Ishikawa (cell line): ENCODE measurements around the gene MKKS.

Source experiments
- CEBPB ChIP-seq: IDR thresholded peaks from 2 replicates; pipeline ENCODE4 v1.6.1; 2012
- CREB1 ChIP-seq: IDR thresholded peaks from 2 replicates; pipeline ENCODE4 v1.6.1; 2012; ENCODE audit warnings: low read depth
- EGR1 ChIP-seq: IDR thresholded peaks from 2 replicates; pipeline ENCODE4 v1.6.1; 2012
- EP300 ChIP-seq: IDR thresholded peaks from 2 replicates; pipeline ENCODE4 v1.6.1; 2012; ENCODE audit warnings: borderline replicate concordance
- FOXM1 ChIP-seq: IDR thresholded peaks from 2 replicates; pipeline ENCODE4 v1.6.1; 2012; ENCODE audit warnings: low read depth, borderline replicate concordance
- NFIC ChIP-seq: IDR thresholded peaks from 2 replicates; pipeline ENCODE4 v1.6.1; 2012
- RAD21 ChIP-seq: IDR thresholded peaks from 2 replicates; pipeline ENCODE4 v1.6.1; 2012; ENCODE audit warnings: low read depth
- TAF1 ChIP-seq: IDR thresholded peaks from 2 replicates; pipeline ENCODE4 v1.6.1; 2012; ENCODE audit warnings: low read depth, mild to moderate bottlenecking
- TCF12 ChIP-seq: IDR thresholded peaks from 2 replicates; pipeline ENCODE4 v1.6.1; 2012; ENCODE audit warnings: low read depth
- TEAD4 ChIP-seq: IDR thresholded peaks from 2 replicates; pipeline ENCODE4 v1.6.1; 2012
- YY1 ChIP-seq: IDR thresholded peaks from 2 replicates; pipeline ENCODE4 v1.6.1; 2012; ENCODE audit warnings: low read depth
- ZBTB7A ChIP-seq: IDR thresholded peaks from 2 replicates; pipeline ENCODE4 v1.6.1; 2012; ENCODE audit warnings: low read depth
- TF ChIP-seq, protein P1 (sequence below): IDR thresholded peaks from 2 replicates; pipeline ENCODE4 v1.6.1; 2012; ENCODE audit warnings: low read depth, mild to moderate bottlenecking
- TF ChIP-seq, protein P2 (sequence below): IDR thresholded peaks from 2 replicates; pipeline ENCODE4 v1.6.1; 2012
- TF ChIP-seq, protein P3 (sequence below): IDR thresholded peaks from 2 replicates; pipeline ENCODE4 v1.6.1; 2012

The MKKS gene

GRCh38 chr20:10419550-10420133 is 14.4 kb downstream of the MKKS start:
- TF ChIP-seq RAD21, result no peak
- TF ChIP-seq TCF12, result no peak
- TF ChIP-seq, protein P1, sequence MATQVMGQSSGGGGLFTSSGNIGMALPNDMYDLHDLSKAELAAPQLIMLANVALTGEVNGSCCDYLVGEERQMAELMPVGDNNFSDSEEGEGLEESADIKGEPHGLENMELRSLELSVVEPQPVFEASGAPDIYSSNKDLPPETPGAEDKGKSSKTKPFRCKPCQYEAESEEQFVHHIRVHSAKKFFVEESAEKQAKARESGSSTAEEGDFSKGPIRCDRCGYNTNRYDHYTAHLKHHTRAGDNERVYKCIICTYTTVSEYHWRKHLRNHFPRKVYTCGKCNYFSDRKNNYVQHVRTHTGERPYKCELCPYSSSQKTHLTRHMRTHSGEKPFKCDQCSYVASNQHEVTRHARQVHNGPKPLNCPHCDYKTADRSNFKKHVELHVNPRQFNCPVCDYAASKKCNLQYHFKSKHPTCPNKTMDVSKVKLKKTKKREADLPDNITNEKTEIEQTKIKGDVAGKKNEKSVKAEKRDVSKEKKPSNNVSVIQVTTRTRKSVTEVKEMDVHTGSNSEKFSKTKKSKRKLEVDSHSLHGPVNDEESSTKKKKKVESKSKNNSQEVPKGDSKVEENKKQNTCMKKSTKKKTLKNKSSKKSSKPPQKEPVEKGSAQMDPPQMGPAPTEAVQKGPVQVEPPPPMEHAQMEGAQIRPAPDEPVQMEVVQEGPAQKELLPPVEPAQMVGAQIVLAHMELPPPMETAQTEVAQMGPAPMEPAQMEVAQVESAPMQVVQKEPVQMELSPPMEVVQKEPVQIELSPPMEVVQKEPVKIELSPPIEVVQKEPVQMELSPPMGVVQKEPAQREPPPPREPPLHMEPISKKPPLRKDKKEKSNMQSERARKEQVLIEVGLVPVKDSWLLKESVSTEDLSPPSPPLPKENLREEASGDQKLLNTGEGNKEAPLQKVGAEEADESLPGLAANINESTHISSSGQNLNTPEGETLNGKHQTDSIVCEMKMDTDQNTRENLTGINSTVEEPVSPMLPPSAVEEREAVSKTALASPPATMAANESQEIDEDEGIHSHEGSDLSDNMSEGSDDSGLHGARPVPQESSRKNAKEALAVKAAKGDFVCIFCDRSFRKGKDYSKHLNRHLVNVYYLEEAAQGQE, result no peak
- TF ChIP-seq YY1, result no peak
- no peak for TF ChIP-seq TAF1
- no peak for TF ChIP-seq ZBTB7A
- TF ChIP-seq NFIC, result no peak
- no peak for TF ChIP-seq CREB1
- no peak for TF ChIP-seq EGR1
- TF ChIP-seq EP300, result no peak
- TF ChIP-seq, protein P2, sequence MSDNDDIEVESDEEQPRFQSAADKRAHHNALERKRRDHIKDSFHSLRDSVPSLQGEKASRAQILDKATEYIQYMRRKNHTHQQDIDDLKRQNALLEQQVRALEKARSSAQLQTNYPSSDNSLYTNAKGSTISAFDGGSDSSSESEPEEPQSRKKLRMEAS, result no peak
- TF ChIP-seq, protein P3, sequence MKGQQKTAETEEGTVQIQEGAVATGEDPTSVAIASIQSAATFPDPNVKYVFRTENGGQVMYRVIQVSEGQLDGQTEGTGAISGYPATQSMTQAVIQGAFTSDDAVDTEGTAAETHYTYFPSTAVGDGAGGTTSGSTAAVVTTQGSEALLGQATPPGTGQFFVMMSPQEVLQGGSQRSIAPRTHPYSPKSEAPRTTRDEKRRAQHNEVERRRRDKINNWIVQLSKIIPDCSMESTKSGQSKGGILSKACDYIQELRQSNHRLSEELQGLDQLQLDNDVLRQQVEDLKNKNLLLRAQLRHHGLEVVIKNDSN, result no peak
- no peak for TF ChIP-seq TEAD4
- no peak for TF ChIP-seq CEBPB
- no peak for TF ChIP-seq FOXM1

DNA sequence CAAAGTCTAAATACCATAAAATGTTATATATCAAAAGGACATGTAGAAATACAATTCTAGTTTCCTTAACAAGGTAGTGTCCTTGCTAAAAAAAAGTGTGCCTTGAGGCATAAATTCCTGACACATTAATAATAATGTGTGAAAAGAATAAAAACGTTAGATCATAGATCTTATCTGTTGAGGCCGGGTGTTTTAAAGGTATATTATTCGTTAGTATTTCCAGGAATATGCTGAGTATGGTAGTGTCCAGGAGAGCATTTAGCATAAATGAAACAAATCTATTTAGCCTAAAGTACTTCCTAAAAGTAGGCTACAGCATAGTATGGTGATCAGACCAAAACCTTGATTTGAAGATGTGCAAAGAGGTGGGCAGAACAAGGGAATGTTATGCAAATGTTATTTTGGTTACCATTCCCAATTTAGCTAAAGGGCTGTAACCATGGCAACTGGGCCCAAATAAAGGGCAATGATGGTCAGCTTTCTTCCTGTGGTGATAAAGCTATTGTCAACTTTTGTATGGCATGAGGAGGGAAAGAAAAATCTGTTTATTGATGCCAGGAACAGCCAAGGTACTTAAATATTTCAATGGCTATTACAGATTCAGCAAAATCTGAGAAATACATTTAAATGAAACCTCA is 18.9 kb downstream of the MKKS start:
- TF ChIP-seq TEAD4 (no peak), EGR1 (no peak), EP300 (no peak)

DNA sequence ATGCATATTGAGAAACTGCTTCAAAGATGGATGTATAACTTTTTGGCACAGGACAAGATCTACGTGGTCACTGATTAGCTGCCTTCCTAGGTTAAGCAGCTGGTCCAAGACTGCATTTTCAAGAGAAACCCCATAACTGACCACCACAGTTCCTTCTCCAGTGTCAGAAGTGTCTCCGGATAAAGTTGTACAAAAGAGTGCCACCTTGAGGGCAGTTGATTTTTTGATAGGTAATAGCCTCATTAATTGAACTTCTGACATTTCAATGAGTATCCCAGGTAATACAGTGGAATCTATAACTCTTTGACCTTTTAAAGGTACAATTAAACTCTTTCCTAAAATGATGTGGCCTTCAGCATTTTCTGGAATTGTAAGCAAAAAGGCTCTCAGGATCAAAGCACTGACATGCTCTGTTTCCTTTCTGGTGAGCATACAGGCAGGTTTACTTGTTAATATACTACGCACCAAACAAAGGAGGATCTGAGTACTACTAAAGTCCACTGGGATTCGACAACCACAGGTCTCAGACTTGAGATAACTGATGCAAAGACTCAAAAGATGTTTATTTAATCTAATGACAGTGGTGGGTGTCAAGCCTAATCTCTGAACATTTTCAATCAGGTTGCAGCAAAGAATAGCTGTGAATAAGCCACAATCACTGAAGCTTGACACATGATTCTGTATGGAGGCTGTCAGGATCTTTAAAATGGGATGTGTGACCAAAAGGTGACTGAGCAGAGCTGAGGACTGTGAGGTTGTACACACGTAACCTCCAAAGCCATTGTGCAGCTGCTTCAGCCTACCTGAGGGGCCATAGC is 21.2 kb downstream of the MKKS start:
- TF ChIP-seq ZBTB7A (no peak), EP300 (no peak), RAD21 (no peak), YY1 (no peak), NFIC (no peak), TEAD4 (no peak), TCF12 (no peak), CREB1 (no peak), CEBPB (no peak)
- TF ChIP-seq, protein P1, result no peak
- TF ChIP-seq, protein P2, result no peak
- TF ChIP-seq, protein P3, result no peak

DNA sequence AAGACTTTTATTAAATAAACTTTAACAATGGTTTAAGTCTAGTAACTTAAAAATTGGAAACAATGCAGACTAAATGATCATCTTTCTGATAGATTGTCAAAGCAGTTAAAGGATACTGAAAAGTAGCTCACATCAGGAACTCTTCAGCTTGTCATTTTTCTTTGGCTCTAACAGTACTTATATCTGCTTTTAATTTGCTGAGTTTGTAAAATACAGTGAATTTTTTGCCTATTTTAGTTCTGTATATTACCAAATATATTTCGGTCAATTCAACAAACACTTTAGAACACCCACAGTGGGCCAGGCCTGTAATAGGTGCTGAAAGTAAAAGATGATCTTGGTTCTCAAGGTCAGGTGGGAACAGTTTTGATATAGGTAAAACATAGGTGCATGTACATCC is 22.3 kb downstream of the MKKS start:
- TF ChIP-seq, protein P2, result no peak
- no peak for TF ChIP-seq RAD21
- TF ChIP-seq CREB1, result no peak
- no peak for TF ChIP-seq EP300
- TF ChIP-seq YY1, result no peak
- TF ChIP-seq EGR1, result no peak

DNA sequence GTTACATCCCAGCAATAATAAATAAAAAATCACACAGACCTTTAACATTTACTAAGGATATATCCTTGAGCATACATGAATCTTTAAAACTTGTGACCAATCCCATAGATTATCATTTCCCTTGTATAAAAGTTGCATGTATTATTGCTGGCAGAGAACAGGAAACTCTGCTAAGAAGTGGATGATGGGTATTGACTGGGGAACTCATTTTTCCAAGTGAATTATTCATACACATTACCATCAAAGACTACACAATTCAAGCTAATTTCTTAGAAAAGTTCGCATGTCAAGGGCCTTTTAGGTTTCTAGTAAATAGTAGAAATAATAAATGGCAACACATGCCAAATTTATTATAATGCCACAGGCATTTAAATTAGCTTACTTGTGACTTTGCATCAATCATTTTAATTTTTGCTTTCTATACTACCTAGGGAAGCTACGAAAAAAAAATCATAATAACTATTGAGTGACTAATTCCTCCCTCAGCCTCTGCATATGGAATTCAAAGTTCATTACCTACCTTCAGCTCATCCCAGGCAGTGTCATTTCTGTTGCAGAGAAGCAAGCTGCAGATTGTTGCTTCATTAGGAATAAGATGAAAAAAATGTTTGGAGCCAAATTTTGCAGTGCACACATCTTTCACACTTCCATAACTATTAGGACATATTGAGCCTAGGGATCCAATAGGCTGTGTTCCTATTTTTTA is 25.8 kb downstream of the MKKS start:
- TF ChIP-seq, protein P3, result no peak
- TF ChIP-seq EP300 (no peak), ZBTB7A (no peak)
